CD4-positive, alpha-beta T cell treated with Interleukin-15 for 4 hours (primary cell): Measurements from ENCODE around the gene APELA.
"Not testable (repeated sequence)": the region's sequence is repeated elsewhere in the genome, so short reads cannot be mapped to it uniquely, and the experiment has no call there.

Experiments
- DNase-seq: peaks from one replicate; pipeline ENCODE4 v3.0.0-alpha.2; 2020; ENCODE audit warnings: low spot score

The APELA gene, protein sequence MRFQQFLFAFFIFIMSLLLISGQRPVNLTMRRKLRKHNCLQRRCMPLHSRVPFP

GRCh38 chr4:164876700-164877324 lies at the start of gene APELA:
Gene APELA, plus strand, starts transcription at chr4:164877178. Its CDS starts 154 bp downstream, at chr4:164877332.
- no peak for DNase-seq

DNA sequence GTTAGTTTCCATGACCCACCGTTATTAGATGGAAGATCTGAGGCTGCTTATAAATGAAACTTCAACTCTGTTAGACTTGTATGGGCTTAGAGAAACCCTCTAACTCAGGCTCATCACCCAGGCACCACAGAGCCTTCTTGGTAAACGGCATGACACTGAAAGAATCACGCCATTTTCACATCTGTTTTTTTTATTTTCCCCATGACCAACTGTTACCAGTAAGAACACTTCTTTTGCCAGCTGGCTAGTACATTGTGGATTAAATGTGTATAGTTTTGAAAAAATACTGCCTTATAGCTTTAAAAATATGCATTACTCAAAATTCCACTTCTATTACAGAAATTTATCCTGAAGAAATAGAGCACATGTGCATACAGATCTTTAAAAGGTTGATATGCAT lies 48.0 kb upstream of the APELA start:
- DNase-seq: no peak

- DNase-seq: no peak
Measured at GRCh38 chr4:164846566-164846965, 30.4 kb upstream of the APELA start.

DNA sequence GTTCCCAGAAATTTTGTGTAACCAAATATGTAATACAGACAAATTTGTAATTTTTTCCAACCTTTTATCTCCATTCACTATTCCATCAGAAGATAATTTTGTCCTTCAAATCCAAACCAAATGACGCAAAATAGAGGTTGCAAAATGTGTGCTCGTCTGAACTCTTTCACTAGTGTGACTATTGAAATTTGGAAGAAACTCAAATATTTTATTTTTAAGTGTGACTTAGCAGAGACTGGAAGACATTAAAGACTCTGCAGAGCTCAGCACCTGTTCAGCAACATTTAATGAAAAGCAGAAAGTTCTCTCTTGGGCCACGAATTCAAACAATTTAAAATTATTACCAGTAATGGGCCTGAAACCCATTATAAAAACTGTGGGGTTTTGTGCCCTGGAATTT lies 30.0 kb upstream of the APELA start:
- DNase-seq: no peak

DNA sequence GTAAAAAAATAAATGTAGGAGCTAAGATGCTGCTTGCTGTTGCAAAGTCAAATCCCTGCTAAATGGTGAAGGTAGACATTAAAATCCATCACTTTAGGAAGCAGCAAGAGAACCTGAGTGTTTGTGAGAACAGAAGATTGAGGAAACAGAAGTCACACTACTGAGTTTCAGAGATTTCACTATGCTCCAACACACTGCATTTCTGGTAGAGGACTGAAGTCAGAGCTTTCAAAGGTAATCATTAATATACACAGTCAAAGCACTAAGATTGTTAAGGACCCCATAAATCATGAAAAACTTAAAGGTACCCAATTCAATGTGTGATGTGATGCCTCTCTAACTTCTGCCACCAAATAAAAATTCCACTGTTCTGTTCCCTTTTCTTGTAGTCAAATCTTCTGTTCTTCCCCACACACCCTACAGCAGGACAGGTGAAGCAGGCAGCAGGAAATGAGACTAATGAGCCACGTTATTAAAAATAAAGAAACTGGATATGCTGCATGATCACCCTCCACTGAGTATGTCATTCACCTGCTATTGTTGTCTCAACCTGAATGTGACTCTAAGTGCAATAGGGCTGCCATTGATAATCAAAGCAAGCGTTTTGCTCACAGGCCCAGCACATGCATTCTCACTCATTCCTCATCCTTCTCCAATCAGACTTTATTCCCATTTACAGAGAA lies 28.9 kb upstream of the APELA start:
- no peak for DNase-seq

- no peak for DNase-seq
Measured at GRCh38 chr4:164856396-164856795, 20.6 kb upstream of the APELA start.

- no peak for DNase-seq
Measured at GRCh38 chr4:164866817-164867490, 10.0 kb upstream of the APELA start.

DNA sequence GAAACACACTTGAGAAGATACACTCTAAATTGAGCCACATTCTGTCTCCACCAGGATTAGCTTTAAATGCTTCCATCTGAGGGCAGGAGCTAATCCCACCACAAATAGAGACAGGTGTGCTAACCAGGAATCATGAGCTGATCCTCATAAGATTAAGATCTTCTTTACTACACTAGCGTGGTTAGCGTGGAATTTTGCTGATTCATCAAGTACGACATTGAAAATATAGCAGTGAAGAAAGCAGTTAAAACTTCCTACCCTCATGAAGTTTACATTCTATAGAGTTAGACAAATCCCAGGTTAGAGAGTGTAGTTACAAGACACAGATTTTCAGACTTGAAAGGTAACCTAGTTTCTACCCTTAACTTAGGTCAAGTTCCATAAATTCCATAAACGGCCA lies 5.3 kb upstream of the APELA start:
- DNase-seq: no peak

DNA sequence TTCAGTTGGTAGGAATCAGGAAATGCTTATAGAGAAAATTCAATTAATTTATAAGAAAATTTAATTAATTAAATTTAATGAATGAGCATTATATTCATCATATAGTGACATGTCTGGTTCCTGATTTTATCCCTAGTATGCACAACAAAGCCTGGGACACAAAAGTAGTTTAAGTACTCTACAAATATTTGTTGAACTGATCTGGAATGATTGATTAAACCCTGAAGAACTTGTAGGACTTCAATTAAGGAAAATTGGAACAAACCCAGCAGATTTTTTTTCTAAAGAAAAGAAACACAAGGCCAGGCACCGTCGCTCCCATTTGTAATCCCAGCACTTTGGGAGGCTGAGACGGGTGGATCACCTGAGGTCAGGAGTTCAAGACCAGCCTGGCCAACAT lies 4.5 kb upstream of the APELA start:
- no peak for DNase-seq

DNA sequence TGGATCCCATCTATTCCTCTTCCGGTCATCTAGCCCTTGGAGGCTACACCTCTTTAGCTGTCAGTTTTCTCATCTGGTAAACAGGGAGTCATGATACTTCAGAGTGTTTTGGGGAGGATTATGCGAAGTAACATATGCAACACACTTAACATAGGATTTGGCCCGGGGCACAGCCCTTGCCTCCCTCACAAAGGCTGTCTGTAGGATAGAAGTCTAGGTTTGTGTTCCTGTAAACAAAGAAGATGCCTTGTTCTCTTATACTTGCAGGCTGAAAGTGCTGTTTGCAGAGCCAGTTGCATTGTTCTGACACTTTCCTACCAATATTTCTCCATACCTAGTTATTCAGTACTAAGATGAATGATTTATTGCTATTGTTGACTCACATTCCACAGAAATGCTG lies 2.2 kb upstream of the APELA start:
- no peak for DNase-seq

DNA sequence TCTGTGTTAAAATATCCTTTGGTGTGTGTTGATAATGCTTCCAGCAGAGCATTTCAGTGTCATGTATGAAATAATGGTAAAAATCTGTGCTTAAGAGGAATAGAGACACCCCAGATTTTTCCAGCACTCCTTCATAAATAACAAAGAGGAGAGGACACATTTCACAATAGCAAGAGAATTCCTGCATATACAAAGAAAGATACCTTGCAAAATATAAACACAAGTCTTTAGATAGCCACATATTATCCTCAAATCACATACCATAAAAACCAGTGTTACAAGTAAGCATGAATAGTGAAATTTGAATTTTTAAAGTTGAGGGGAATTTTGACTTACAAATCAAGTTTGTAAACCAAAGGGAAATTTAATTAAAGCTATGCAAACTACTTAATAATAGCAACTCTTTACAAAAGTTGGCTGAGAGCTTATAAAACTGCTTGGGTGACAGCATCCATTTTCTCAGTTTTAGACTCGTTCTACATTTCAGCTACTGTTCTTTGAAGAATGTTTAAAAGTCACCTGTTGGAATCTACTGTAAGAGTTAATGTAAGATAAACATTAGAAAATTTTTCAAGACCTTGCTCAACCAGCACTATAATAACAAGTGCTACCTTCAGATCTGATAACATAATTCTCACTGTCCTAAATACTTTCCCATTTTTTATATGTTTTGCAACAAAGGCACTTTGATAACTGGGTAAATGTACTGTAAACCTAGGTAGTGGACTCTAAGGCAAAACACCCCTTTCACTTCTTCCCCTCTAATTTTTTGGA lies 3.7 kb downstream of the APELA start:
- no peak for DNase-seq

DNA sequence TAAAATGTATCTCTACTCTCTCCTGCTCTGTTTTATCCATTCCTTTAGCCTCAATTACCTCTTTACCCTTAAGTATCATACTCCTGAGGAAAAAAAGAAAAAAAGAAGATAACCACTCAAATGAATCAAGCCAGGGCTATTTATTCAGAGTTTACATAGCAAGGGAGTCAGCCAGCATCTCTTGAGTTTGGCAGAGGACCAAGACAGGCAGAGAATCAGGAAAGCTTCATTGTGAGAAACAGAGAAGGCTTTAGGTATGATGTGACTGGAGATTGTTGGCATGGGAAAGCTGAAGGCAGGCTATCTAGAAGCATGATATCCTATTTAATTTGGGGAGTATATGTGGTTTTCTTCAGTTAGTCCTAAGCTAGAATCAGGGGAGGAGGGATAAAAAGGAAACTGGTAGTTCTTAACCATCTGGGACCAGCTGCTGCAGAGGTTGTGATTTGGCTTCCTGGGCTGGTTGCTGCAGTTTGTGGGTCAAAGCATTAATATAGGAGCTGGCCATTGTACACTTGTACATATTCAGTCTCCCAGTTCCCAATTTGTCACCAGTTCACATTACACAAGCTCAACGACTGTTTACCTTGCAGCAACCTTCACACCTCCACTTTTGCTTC lies 11.2 kb downstream of the APELA start:
- DNase-seq: no peak

DNA sequence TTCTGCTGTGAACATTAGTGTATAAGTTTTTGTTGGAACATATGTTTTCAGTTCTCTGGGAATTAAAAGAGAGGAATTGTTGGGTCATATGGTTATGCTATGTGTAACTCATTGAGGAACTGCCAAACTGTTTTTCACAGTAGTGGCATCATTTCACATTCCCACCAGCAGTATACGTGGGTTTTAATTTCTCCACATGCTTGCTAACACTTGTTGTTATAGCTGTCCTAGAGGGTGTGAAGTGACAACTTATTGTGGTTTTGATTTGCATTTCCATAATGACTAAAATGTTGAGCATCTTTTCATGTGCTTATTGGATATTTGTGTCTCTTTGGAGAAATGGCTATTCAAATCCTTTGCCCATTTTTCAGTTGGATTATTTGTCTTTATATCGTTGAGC lies 13.7 kb downstream of the APELA start:
- DNase-seq: no peak

- DNase-seq: no peak
Measured at GRCh38 chr4:164892018-164892417, 15.0 kb downstream of the APELA start.

GRCh38 chr4:164894702-164895101 lies 17.7 kb downstream of the APELA start:
- no peak for DNase-seq

- no peak for DNase-seq
Measured at GRCh38 chr4:164902608-164903007, 25.6 kb downstream of the APELA start.

DNA sequence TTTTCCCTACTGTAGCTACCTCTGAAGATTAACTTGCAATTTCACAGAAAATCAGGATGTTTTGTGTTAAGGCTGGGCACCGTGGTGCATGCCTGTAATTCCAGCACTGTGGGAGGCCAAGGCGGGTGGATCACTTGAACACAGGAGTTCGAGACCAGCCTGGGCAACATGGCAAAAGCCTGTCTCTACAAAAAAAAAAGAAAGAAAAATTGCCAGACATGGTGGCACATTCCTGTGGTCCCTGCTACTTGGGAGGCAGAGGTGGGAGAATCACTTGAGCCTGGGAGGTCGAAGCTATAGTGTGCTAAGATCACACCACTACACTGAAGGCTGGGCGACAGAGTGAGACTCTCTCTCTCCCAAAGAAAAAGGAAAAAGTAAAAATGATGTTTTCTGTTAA lies 27.4 kb downstream of the APELA start:
- DNase-seq: no peak

DNA sequence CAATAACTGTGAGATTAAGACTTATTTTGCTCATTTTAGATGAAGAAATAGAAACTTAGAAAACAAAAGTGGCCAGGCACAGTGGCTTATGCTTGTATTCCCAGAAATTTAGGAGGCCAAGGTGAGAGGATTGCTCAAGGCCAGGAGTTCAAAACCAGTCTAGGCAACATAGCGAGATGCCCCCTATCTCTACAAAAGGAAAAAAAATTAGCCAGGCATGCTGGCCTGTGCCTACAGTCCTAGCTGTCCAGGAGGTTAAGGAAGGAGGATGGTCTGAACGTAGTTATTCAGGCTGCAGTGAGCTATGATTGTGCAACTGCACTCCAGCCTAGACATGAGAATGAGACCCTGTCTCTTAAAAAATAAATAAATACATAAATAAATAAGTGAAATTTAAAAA lies 28.0 kb downstream of the APELA start:
- DNase-seq: no peak

GRCh38 chr4:164906368-164906767 lies 29.4 kb downstream of the APELA start:
- DNase-seq: no peak

DNA sequence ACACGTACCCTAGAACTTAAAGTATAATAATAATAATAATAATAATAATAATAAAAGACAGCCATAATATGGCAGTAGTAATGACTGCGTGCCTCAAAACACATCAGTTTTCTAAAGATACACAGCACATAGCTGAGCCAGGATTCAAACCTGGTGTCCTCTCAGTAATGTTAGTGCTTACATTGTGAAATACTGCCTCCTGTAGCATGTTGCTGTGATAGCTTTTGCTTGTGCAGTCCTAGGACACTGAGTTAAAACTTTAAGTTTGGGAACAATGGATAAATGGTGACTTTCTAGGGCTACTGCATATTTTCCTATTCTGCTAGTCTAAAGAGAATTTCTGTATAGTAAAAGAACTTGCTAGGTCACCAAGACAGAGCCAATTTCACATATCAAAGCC lies 36.5 kb downstream of the APELA start:
- DNase-seq: not testable (repeated sequence)

GRCh38 chr4:164918956-164919355 lies 42.0 kb downstream of the APELA start:
- no peak for DNase-seq

DNA sequence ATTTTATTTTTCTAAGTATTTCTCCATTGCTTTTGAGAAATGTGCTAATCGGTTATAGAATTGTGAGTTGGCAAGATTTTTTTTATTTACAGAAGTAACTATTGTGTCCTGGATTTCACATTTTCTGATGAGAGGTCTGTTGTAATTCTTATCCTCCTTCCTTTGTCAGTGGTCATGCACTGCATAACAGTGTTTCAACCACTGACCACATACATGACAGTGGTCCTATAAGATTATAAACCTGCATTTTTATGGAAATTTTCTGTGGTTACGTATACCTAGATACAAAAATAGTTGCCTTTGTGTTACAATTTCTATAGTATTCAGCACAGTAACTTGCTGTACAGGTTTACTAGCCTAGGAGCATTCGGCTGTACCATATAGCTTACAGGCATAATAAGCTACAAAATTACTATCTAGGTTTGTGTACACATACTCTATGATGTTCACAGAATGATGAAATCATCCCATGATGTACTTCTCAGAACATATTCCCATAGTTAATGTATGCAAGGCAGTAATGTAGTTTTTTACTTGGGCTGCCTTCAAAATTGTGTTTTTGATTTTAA lies 47.8 kb downstream of the APELA start:
- DNase-seq: no peak
